22Rv1 (cell line): Measurements from ENCODE around the gene SLC35G3.

Source experiments
- ZFX ChIP-seq: fragments of 450-650 bp; IDR thresholded peaks from 2 replicates; pipeline ENCODE4 v1.6.1; 2017; ENCODE audit warnings: antibody characterized with exemption, borderline replicate concordance
- TF ChIP-seq, protein P1 (sequence below): fragments of 450-650 bp; IDR thresholded peaks from 2 replicates; pipeline ENCODE4 v1.5.1; 2017; ENCODE audit warnings: mild to moderate bottlenecking

- TF ChIP-seq, protein P1, sequence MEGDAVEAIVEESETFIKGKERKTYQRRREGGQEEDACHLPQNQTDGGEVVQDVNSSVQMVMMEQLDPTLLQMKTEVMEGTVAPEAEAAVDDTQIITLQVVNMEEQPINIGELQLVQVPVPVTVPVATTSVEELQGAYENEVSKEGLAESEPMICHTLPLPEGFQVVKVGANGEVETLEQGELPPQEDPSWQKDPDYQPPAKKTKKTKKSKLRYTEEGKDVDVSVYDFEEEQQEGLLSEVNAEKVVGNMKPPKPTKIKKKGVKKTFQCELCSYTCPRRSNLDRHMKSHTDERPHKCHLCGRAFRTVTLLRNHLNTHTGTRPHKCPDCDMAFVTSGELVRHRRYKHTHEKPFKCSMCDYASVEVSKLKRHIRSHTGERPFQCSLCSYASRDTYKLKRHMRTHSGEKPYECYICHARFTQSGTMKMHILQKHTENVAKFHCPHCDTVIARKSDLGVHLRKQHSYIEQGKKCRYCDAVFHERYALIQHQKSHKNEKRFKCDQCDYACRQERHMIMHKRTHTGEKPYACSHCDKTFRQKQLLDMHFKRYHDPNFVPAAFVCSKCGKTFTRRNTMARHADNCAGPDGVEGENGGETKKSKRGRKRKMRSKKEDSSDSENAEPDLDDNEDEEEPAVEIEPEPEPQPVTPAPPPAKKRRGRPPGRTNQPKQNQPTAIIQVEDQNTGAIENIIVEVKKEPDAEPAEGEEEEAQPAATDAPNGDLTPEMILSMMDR, result no peak
- TF ChIP-seq ZFX, result no peak
Measured at GRCh38 chr17:35189291-35189690, 4.9 kb downstream of the SLC35G3 start.
